ENCODE data around the gene DUSP5.

- no peak for TF ChIP-seq POLR2A (IDR thresholded peaks at IDR 0.05; ENCODE audit: low read length)
- no peak for TF ChIP-seq GATA1 (IDR thresholded peaks at IDR 0.05; ENCODE audit: low read depth, low read length)
Measured at GRCh38 chr10:110546077-110546476, 48.4 kb downstream of the DUSP5 start.
